Stimulated activated naive CD8-positive, alpha-beta T cell treated with anti-CD3 and anti-CD28 coated beads, Interleukin-15, Interleukin-2, amounts not matched to agents 100 U/mL and 50 U/mL, for 24 hours (primary cell): Measurements from ENCODE around the gene CNFN.

Experiments used
- ATAC-seq: fragments of 150-1000 bp; cut with Tn5 transposase; one replicate; pipeline ENCODE4 v1.10.0; 2021
- DNase-seq: peaks from one replicate; pipeline ENCODE4 v3.0.0; 2021

Gene CNFN

GRCh38 chr19:42374826-42375376 is 15.2 kb downstream of the CNFN start:
- no peak for ATAC-seq
- DNase-seq = no peak

- no peak for DNase-seq
- ATAC-seq = no peak
These were observed 19.4 kb downstream of the CNFN start for GRCh38 chr19:42370626-42371175.

GRCh38 chr19:42370068-42370520 is 20.0 kb downstream of the CNFN start:
- no peak for ATAC-seq
- DNase-seq = no peak

DNA sequence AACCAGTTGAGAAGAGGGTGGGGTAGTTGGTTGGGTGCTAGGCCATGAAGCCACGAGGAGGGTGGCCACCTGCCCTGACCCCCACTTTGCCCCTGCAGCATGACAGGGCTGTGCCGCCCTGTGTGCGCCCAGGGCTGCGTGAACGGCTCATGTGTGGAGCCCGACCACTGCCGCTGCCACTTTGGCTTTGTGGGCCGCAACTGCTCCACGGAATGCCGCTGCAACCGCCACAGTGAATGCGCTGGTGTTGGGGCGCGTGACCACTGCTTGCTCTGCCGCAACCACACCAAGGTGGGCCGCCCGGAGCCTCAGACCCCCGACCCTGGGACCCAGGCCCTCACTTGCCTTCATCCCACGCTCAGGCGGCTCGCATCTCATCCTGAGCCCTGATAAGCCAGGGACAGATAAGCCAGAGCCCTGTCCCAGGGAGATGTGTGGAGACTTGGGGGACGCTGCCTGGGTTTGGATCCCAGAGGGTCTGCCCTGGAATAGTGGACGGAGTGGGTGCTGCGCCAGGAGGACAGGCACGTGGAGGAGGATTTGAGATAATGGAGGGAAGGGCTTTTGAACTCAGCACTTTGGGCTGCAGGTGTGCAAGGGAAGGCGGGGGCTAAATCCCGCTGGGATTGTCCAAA is 20.5 kb downstream of the CNFN start:
- DNase-seq (no peak), ATAC-seq (no peak)

DNA sequence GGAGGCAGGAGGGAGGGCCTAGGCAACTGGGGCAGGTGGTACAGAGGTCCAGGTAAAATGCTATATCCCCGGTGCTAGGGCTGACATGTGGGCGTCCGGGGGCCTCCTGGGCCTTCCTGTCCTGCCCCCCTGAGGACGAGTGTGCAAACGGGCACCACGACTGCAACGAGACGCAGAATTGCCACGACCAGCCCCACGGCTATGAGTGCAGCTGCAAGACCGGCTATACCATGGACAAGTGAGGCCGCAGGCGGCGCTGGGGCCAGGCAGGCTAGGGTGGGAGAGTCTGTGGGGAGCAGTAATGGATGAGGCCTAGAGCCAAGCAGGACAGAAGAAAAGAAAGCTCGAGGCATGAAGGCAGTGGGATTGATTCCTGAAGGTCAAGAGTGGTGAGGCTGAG is 21.3 kb downstream of the CNFN start:
- ATAC-seq (no peak), DNase-seq (no peak)

- ATAC-seq = no peak
These were observed 21.7 kb downstream of the CNFN start for GRCh38 chr19:42368360-42368759.

DNA sequence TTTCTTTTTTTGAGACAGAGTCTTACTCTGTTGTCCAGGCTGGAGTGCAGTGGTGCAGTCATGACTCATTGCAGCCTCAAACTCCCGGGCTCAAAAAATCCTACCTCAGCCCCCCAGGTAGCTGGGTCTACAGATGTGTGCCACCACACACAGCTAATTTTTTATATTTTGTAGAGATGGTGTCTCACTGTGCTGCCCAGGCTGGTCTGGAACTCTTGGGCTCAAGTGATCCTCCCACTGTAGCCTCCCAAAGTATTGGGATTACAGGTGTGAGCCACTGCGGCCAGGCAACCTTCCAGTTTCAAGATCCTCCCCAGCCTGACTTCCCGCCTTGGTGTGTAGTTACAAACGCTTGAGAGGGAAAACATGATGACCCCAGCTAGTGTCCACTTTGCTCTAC is 22.2 kb downstream of the CNFN start:
- ATAC-seq (no peak), DNase-seq (no peak)

More at GRCh38 chr19:42368360-42368759, 21.7 kb downstream of the CNFN start:
- DNase-seq = no peak

DNA sequence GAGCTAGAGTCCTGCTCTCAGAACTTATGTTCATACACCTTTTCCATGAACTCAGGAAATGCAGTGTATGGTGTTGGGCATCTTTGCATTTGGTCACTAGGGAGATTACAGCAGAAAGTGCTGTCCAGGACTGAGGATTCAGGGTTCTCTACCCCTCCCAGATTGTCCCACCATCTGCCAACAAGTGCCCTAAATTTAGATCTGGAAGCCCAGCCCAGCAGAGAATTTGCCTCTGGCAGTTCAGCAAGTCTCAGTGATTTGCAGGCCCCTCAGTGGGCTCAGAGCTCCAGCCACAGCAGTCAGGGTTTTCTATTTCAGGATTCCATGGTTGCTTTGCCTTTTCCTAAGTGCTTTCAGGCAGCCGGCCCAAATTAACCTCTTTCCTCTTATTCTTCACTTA is 23.4 kb downstream of the CNFN start:
- DNase-seq (no peak), ATAC-seq (no peak)

GRCh38 chr19:42363614-42364346 is 26.3 kb downstream of the CNFN start:
- no peak for DNase-seq

DNA sequence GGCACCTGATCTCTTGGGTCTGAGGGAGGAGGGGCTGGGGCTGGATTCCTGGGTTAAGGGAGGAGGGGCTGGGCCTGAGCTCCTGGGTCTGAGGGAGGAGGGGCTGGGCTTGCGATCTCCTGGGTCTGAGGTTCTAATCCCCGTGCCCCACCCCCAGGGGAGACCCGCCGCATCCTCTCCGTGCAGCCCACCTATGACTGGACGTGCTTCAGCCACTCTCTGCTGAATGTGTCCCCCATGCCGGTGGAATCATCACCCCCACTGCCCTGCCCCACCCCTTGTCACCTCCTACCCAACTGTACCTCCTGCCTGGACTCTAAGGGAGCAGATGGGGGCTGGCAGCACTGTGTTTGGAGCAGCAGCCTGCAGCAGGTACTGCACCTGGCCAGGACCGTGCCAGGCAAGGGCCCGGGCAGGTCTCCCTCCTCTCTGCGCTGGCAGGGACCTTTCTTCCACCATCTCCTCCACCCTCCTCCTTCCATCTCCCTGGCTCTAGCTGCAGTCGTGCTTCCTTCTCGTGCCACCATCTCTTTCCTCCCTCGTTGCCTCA is 27.1 kb downstream of the CNFN start:
- DNase-seq (no peak), ATAC-seq (no peak)

More at GRCh38 chr19:42363614-42364346, 26.3 kb downstream of the CNFN start:
- no peak for ATAC-seq

GRCh38 chr19:42362342-42362741 is 27.8 kb downstream of the CNFN start:
- ATAC-seq = no peak

GRCh38 chr19:42361545-42361910 is 28.6 kb downstream of the CNFN start:
- ATAC-seq (no peak), DNase-seq (no peak)

More at GRCh38 chr19:42362342-42362741, 27.8 kb downstream of the CNFN start:
- no peak for DNase-seq

DNA sequence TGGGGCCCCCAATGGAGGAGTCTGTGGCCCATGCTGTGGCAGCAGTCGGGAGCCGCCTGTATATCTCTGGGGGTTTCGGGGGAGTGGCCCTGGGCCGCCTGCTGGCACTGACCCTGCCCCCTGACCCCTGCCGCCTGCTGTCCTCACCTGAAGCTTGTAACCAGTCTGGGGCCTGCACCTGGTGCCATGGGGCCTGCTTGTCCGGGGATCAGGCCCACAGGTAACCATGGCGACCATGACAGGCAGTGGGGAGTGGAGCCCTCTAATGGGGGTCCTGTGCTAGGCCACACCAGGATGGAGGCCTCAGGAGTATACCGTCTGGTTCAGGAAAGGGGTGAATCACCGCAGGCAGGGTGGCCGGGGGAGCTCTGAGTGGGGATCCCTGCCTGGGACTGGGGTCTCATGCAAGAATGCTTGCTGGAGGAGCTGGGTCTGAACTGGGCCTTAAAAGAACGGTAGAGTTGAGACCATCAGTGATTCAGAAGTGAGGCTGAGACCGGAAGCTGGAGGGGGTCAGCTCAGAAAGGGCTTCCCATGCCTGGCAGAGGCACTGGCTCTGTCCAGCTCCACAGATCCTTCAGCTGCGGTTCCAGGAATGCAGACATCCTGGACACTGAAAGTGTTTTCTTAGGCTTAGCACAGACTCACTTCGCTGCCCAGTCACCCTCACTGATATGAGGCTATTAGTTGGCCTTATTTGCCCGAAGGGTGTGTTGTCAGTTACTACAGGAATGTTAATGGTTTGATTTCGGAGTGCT is 29.1 kb downstream of the CNFN start:
- ATAC-seq (no peak), DNase-seq (no peak)

GRCh38 chr19:42357290-42357689 is 32.8 kb downstream of the CNFN start:
- no peak for DNase-seq
- no peak for ATAC-seq

DNA sequence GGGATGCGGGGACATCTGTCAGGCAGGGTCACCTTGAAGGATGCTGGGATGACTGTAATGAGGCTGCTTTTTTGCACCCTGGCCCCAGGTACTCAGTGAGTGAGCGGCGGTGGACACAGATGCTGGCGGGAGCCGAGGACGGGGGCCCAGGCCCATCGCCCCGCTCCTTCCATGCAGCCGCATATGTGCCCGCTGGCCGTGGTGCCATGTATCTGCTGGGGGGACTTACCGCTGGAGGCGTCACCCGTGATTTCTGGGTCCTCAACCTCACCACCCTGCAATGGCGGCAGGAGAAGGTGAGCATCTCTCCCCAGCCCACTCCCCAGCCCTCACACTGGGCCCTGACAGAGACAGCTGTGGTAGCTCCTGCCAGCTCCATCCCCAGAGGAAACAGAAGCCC is 33.4 kb downstream of the CNFN start:
- ATAC-seq = no peak
- DNase-seq = no peak

GRCh38 chr19:42355896-42356295 is 34.2 kb downstream of the CNFN start:
- no peak for DNase-seq
- no peak for ATAC-seq

- ATAC-seq (no peak), DNase-seq (no peak)
These were observed 36.6 kb downstream of the CNFN start for GRCh38 chr19:42353341-42354015.

DNA sequence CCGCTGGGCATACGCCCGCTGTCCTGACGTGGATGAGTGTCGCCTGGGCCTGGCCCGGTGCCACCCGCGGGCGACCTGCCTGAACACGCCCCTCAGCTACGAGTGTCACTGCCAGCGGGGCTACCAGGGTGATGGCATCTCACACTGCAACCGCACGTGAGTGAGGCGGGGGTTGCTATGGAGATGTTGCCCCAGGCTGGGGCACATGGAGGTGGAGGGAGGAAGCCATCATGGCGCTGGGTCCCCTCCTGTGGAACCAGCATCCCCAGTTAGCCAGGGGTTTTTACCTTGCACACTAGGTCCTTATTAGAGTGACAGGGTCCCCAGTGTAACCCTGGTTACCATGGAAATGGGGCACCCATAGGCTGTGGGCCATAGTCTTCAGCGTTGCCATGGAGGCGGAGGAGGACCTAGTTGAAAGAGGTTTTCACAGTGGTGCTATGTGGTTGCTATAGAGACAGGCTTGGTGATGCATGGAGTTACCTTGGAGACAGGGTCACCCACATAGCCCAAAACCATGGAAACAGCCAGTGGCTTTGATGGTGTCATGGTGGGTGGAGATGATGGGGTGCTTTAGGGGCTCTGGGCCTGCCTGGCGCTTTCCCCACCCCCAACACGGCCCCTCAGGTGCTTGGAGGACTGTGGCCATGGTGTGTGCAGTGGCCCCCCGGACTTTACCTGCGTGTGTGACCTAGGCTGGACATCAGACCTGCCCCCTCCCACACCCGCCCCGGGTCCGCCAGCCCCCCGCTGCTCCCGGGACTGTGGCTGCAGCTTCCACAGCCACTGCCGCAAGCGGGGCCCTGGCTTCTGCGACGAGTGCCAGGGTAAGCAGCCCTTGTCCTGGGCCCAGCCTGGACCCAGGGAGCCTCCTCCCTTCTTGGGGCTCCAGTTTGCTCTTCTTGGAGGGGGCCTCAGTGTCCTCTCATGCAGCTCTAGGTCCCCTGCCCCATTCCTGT is 37.5 kb downstream of the CNFN start:
- DNase-seq (peak; percentile 21), ATAC-seq (peak; percentile 82)

GRCh38 chr19:42351079-42351735 is 38.9 kb downstream of the CNFN start:
- ATAC-seq (no peak), DNase-seq (no peak)

- ATAC-seq = no peak
These were observed 39.7 kb downstream of the CNFN start for GRCh38 chr19:42350417-42350816.

More at GRCh38 chr19:42350417-42350816, 39.7 kb downstream of the CNFN start:
- no peak for DNase-seq
